GM21381 (cell line): ENCODE data around the gene ILF2.

Experiments
- ATAC-seq: cut with Tn5 transposase; IDR thresholded peaks from one replicate; pipeline ENCODE4 v1.9.1; 2021; ENCODE audit warnings: mild to moderate bottlenecking, moderate library complexity; ENCODE audit not compliant: unreplicated experiment

The ILF2 gene

GRCh38 chr1:153628638-153629342 lies 42.0 kb downstream of the ILF2 start:
- ATAC-seq: no peak

DNA sequence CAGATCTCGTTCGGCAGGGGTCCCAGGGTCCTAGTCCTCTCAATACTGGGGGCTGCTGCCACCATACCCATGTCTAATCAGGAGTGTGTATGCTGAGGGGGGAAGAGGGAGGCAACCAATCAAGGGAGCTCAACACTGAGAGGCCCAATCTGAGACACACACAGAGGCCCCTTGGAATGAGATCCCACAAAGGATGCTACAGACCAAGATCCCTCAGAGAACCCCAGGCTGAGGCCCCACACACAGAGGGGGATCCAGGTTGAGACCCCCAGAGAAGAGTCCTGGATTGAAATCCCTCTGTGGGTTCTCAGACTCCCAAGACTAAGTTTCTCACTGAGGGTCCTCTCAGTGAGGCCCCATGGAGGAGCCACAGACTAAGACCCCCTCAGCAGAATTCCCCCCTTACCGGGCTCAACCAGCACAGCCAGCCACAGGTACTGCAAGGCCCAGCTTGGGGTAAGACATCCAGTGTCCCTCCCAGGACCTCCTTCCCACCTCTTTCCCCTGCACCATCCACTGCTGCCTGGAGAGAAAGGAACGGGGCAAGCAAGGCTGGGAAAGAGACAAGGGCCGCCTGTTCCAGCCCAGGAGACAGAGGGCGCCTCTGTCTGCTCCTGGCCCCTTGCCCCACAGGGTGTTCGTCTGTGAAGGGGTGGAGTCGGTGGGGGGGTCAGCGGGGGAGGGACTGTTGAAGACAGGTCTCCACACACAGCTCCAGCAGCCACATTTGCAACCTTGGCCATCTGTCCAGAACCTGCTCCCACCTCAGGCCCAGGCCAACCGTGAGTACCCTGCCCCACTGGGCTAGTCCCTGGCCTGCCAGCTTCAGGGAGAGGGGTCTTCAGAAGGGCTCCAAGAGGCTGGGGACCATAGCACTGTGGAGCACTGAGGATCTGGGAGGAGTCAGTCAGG lies 42.8 kb downstream of the ILF2 start, which contains the start of gene S100A1:
S100A1 (plus strand) TSS at position 720 of the 912 bp plus-strand sequence. CDS start 2,088 bp downstream, outside the sequence.
- ATAC-seq: no peak

DNA sequence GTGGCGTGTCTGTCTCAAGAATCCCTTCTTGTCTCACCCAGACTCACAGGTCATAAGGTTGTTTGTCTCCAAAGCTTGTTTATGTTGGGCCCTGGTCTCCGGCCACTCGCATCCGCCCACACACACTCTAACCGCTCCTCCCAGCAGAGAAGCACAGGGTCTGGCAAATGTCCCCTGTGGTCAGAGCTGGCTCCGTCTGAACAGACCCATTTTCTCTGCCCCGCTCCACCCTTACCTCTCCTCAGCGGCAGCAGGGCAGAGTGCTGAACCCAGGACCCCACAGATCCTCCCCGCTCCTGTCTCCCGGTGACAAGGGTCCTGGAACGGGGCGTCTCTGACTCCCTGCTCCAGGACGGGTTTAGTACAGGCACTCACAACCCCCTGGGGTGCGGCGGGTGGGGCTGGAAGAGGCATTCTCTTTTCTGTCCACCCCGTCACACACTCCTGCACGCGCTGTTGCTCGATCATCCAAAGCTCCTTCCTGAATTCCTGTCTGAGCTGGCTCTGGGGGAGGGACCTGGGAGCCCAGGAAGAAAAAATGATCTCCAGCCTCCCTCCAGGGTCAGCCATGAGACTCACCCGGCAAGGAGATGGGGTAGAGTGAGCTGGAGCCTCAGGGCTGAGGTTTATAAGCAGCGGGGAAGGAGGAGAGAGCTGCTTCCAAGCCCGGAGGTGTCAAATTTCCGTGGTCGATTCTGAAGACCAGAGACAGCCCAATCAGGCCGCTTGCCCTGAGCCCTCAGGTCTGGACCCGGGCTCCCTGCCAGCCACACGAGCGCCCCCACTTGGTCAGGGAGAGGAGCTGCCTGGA lies 43.7 kb downstream of the ILF2 start, which contains the start of gene S100A13:
S100A13 (minus strand) TSS at position 602 of the 811 bp plus-strand sequence. CDS start 1,033 bp downstream, outside the sequence.
- no peak for ATAC-seq

GRCh38 chr1:153626477-153626903 lies 44.3 kb downstream of the ILF2 start:
- no peak for ATAC-seq

DNA sequence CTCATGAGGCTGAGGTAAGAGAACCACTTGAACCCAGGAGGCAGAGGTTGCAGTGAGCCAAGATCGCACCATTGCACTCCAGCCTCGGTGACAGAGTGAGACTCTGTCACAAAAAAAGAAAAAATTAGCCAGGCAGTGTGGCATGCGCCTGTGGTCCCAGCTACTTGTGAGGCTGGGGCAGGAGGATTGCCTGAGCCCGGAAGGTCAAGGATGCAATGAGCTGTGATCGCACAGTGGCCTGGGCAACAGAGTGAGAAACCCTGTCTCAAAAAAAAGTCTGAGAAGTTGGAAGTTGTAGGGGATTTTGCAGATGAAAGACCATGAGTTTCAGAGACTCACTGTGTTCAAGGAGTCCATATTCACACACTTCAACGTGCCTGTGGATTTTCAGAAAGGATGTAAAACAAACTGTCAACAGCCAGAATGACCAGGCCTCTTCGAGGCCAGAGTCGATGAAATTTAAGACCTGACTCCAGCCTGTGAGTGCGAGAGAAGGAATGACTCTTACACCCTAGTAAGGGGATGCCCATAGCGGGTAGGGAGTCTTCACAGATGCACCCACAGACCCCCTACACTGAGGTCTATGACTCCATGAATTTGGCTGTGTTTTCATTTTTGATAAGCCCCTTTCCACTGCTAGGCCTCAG lies 45.7 kb downstream of the ILF2 start:
- no peak for ATAC-seq

DNA sequence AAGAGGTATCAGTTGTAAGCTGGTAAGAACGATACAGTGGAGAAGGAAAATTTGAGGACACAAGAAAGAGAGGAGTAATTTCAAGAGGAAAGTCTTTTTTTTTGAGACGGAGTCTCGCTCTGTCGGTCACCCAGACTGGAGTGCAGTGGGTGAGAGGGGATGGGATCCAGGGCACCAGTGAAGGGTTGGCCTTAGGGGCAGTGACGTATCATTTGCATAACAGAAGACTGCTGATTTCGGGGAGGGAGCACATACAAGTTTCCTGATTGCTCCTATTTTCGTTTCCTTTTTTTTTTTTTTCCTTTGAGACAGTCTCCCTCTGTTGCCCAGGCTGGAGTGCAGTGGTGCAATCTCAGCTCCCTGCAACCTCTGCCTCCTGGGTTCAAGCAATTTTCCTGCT lies 47.7 kb downstream of the ILF2 start:
- ATAC-seq: no peak

GRCh38 chr1:153619171-153619570 lies 51.6 kb downstream of the ILF2 start:
- ATAC-seq: no peak

GRCh38 chr1:153617663-153618062 lies 53.1 kb downstream of the ILF2 start:
- peak; percentile 61 for ATAC-seq

DNA sequence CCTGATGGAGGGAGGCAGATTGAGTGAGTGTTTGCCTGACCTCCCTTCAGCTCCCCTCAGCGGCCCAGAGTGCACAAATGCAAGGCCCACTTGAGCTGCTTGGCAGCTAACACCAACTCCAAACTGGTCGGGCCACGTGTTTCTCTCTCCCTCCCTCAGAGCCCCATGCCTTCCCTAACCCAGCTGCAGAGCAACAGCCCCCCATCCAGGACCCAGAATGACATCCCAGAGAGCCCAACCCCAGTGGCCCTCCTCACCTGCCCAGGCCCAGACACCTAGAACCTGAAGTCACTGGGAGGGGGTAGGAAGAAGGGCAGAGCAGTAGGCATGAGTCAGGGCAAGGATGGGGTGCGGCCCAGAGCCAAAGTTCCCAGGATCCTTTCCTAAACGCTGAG lies 53.9 kb downstream of the ILF2 start:
- ATAC-seq: no peak

DNA sequence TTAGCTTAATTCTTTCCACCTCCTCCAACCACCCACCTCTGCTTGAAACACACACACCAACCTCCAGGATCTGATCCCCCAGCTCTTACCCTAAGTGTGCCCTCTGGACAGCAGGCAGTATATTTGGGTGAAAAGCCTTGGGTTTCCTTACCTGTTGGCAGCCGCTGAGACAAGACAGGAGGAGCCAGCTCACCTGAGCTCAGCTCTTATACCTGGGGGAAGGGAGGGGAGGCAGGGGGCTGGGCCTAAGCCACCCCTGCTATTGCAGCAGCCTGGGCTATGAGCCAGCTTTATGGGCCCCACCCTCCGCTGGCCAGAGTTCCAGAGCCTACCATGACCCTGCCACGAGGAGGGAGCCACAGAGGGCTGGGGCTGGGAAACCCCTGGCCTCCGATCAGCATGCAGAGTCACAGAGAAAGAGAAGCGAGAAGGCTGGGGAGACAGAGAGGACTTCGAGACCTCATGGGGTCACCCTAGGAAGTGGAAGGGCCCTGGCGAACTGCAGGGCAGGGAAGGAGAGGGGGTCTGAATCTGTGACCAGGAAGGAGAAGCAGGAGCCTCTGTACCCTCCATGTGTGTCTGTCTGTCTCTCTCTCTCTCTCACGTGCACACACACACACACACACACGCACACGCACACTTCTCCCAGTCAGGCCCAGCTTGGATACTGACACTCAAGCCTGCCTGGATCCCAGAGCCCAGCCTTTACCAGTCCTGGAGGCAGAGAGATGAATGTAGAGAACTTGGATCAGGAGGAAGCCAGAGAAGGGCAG lies 54.5 kb downstream of the ILF2 start, which contains the start of gene S100A14:
S100A14 (minus strand) TSS at position 182 of the 773 bp plus-strand sequence. CDS start 467 bp downstream, outside the sequence.
- ATAC-seq: no peak

GRCh38 chr1:153615406-153615805 lies 55.4 kb downstream of the ILF2 start:
- no peak for ATAC-seq

GRCh38 chr1:153614906-153615305 lies 55.9 kb downstream of the ILF2 start:
- no peak for ATAC-seq

GRCh38 chr1:153614189-153614900 lies 56.4 kb downstream of the ILF2 start:
- ATAC-seq: no peak

DNA sequence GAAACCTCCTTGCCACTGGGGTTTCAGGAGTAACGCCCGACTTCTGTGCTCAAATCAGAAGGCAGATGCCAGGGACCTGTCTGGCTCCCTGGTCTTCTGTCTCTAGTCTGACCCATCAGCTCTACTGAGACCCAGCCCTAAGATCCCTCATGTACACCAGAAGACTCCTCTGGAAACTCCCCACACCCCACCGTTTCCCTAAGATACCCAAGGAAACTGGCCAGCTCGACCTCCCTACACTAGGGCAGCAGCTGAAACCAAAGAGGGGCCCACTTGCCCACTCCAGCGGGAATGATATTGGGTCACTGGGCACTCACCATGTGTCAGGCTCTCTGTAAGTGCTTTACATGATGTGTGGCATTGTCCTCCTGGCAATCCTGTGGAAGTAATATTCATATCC lies 57.4 kb downstream of the ILF2 start:
- no peak for ATAC-seq

- ATAC-seq: no peak
These were observed 58.0 kb downstream of the ILF2 start, which contains the start of gene S100A16 for GRCh38 chr1:153612755-153613331. TSS of gene S100A16 (minus strand) at chr1:153613137. CDS start at chr1:153608151, 4,986 bp downstream.

GRCh38 chr1:153612111-153612754 lies 58.6 kb downstream of the ILF2 start:
- ATAC-seq: no peak
